ENCODE results near the gene SUPT3H.

GRCh38 chr6:45170309-45170708 is 207.4 kb downstream of the SUPT3H start:
- TF ChIP-seq CTCF (conservative IDR thresholded peaks at IDR 0.05) (no peak), ZFX (IDR thresholded peaks at IDR 0.05) (no peak)
